Keratinocyte (primary cell): ENCODE measurements around the gene OVCH2. TPM values are rescaled to one million over a fixed set of nuclear protein-coding genes. Genes with fewer than 3 reads are reported as not detected.

Experiments
- DNase-seq: peaks from one replicate; pipeline ENCODE4 v3.0.0-alpha.2; 2011; ENCODE audit warnings: low read depth, missing footprints, low spot score
- FAIRE-seq: peaks from 2 replicates; lab custom pipeline; 2011; peaks lifted over from hg19 to GRCh38; lab: Jason Lieb, UNC
- H2AFZ ChIP-seq: 2 replicates; pipeline ENCODE4 v1.6.0; 2012; ENCODE audit warnings: low read length, control low read depth, inconsistent platforms; ENCODE audit not compliant: control insufficient read depth
- H3K27ac ChIP-seq: 2 replicates; pipeline ENCODE4 v1.5.1; 2011; ENCODE audit warnings: low read length; ENCODE audit not compliant: control insufficient read depth, insufficient read depth
- H3K27me3 ChIP-seq: 3 replicates; pipeline ENCODE4 v1.6.0; 2011; ENCODE audit warnings: low read length; ENCODE audit not compliant: control insufficient read depth, insufficient read depth; ENCODE audit errors: extremely low read depth
- H3K36me3 ChIP-seq, 2 experiments: 2 replicates in 1 of 2; 3 replicates in 1 of 2; pipeline ENCODE4 v1.5.1; 2011; ENCODE audit warnings: low read length in 2 of 2, mild to moderate bottlenecking in 1 of 2; ENCODE audit not compliant: control insufficient read depth in 2 of 2, insufficient read depth in 2 of 2; ENCODE audit errors: extremely low read depth in 1 of 2
- H3K4me1 ChIP-seq: 3 replicates; pipeline ENCODE4 v1.5.1; 2011; ENCODE audit warnings: low read length; ENCODE audit not compliant: control insufficient read depth, insufficient read depth; ENCODE audit errors: extremely low read depth
- H3K4me2 ChIP-seq: 3 replicates; pipeline ENCODE4 v1.6.0; 2011; ENCODE audit warnings: low read depth, low read length; ENCODE audit not compliant: control insufficient read depth, insufficient read depth; ENCODE audit errors: extremely low read depth
- H3K4me3 ChIP-seq, 3 experiments: fragments of 200-600 bp in 1 of 3; sonication (generic) in 1 of 3; 2 replicates in 2 of 3; 3 replicates in 1 of 3; pipeline ENCODE4 v1.5.1; 2011 to 2016; ENCODE audit warnings: low read length in 3 of 3, mild to moderate bottlenecking in 3 of 3, control low read depth in 2 of 3, inconsistent platforms in 1 of 3, low read depth in 1 of 3, mixed read lengths in 1 of 3, mixed run types in 1 of 3, moderate library complexity in 1 of 3; ENCODE audit not compliant: control insufficient read depth in 2 of 3, insufficient read depth in 2 of 3; ENCODE audit errors: extremely low read depth in 1 of 3
- H3K79me2 ChIP-seq: 2 replicates; pipeline ENCODE4 v1.6.0; 2012; ENCODE audit warnings: low read length; ENCODE audit not compliant: control insufficient read depth, insufficient read depth
- H3K9ac ChIP-seq: 3 replicates; pipeline ENCODE4 v1.6.0; 2011; ENCODE audit warnings: low read length; ENCODE audit not compliant: control insufficient read depth, insufficient read depth; ENCODE audit errors: extremely low read depth
- H3K9me1 ChIP-seq: 3 replicates; pipeline ENCODE4 v1.6.0; 2011; ENCODE audit warnings: low read length; ENCODE audit not compliant: control insufficient read depth, insufficient read depth; ENCODE audit errors: extremely low read depth
- H3K9me3 ChIP-seq: 2 replicates; pipeline ENCODE4 v1.5.1; 2012; ENCODE audit warnings: low read depth, low read length; ENCODE audit not compliant: control insufficient read depth
- H4K20me1 ChIP-seq: 3 replicates; pipeline ENCODE4 v1.6.0; 2011; ENCODE audit warnings: low read length; ENCODE audit not compliant: control insufficient read depth, insufficient read depth; ENCODE audit errors: extremely low read depth
- EZH2 ChIP-seq: IDR thresholded peaks from one replicate; pipeline ENCODE4 v1.6.1; 2012; ENCODE audit warnings: inconsistent platforms, mild to moderate bottlenecking, low read length, moderate library complexity
- dilution Hi-C: fragments of 300-500 bp; cut with MboI; formaldehyde crosslinking; loops from one replicate; pipeline ENCODE4 v1.7.0; 2020; ENCODE audit warnings: low sequenced_read_pairs; ENCODE audit not compliant: extremely low pct_ligation_motif_present
- polyA plus RNA-seq, 5 experiments: library from polyadenylated mRNA; depleted of rRNA in 3 of 5; stranded (reverse) in 3 of 5; stranded (forward) in 1 of 5; unstranded in 1 of 5; fragments of >200 nt; gene quantifications; 1 replicate in 1 of 5; 2 replicates in 3 of 5; 3 replicates in 1 of 5; pipeline versions ENCODE4 v1.2.1 to v1.2.3, GENCODE V29; 2011 to 2012; ENCODE audit warnings: missing spikeins in 2 of 5, low read depth in 1 of 5, low replicate concordance in 1 of 5
- TF ChIP-seq, protein P1 (sequence below), 3 experiments: IDR thresholded peaks in 1 of 3; conservative IDR thresholded peaks in 1 of 3; optimal IDR thresholded peaks in 1 of 3; 2 replicates in 2 of 3; 3 replicates in 1 of 3; pipeline versions ENCODE3 to v1.5.1; 2011; ENCODE audit warnings: low read length in 3 of 3, mild to moderate bottlenecking in 3 of 3, moderate library complexity in 2 of 3, control low read depth in 1 of 3, inconsistent platforms in 1 of 3; ENCODE audit not compliant: insufficient read depth in 2 of 3; ENCODE audit errors: extremely low read depth in 1 of 3

The OVCH2 gene
- polyA plus RNA-seq, 1 donor (not counting 4 experiments of a cell fraction or from before 2014, with no cell fraction given) = 2.8 TPM

DNA sequence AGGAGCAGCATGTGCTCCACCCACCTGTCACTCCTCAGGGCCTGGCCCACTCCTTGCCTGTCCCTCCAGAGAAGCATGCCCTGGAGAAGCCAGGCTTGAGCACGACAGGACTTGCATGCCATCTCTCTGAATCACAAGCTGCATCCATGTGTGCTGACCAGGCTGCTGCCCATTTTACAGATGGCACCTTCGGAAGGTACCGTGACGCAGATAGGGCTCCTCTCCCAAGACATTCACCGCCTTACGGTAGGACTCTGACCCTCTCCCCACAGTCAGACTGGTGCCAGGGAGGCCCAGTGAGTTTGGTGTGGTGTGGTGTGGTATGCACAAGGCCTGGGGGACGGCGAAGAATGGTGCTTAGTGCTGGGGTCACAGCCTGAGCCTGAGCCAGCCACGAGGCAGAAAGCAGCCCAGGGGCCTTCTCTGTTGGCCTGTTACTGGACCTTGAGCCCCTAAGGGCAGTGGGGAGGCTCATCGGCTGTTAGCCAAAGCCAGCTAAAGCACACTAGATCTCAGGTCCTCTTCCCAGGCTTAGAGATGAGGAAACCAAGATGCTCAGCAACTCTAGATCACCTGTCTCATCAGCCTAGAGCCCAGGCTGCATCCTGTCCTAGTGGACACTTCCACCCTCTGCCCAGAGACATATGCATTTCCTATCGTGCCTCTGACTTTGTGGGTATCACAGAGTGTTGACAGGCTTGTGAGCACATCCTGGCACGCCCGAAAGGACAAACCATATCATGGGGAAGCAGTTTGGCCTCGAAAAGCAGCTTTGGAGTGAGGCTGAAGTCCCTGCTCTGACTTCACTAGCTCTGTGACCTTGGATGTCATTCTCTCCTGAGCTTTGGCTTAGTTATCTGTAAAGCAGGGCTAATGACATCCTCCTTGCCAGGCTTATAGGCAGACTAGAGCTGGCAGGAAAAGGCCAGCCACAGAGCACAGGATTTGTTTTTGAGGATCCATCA, 50.7 kb downstream of the OVCH2 start:
- Histone ChIP-seq H3K4me2 (no peak overlapping the region), H3K9ac (no peak overlapping the region), H3K27ac (no peak overlapping the region), H3K27me3 (no peaks in the 10 kb centered on the region), H3K36me3 (peaks cover 0 to 9% of the 10 kb centered on the region in 2 experiments), H4K20me1 (no peaks in the 10 kb centered on the region), H3K4me1 (no peaks in the 10 kb centered on the region), H3K4me3 (no peak overlapping the region), H2AFZ (no peak overlapping the region), H3K9me3 (no peaks in the 10 kb centered on the region), H3K9me1 (no peaks in the 10 kb centered on the region), H3K79me2 (no peaks in the 10 kb centered on the region)
- dilution Hi-C loops = no loop called here
- no peak for FAIRE-seq
- no peak for DNase-seq
- TF ChIP-seq EZH2 = no peak
- TF ChIP-seq, protein P1, sequence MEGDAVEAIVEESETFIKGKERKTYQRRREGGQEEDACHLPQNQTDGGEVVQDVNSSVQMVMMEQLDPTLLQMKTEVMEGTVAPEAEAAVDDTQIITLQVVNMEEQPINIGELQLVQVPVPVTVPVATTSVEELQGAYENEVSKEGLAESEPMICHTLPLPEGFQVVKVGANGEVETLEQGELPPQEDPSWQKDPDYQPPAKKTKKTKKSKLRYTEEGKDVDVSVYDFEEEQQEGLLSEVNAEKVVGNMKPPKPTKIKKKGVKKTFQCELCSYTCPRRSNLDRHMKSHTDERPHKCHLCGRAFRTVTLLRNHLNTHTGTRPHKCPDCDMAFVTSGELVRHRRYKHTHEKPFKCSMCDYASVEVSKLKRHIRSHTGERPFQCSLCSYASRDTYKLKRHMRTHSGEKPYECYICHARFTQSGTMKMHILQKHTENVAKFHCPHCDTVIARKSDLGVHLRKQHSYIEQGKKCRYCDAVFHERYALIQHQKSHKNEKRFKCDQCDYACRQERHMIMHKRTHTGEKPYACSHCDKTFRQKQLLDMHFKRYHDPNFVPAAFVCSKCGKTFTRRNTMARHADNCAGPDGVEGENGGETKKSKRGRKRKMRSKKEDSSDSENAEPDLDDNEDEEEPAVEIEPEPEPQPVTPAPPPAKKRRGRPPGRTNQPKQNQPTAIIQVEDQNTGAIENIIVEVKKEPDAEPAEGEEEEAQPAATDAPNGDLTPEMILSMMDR (optimal IDR thresholded peaks at IDR 0.05 in 1 of 3, IDR thresholded peaks at IDR 0.05 in 1 of 3, conservative IDR thresholded peaks at IDR 0.05 in 1 of 3; ENCODE audit: extremely low read depth in 1 of 3, insufficient read depth in 2 of 3, low read length in 3 of 3) = no peak

DNA sequence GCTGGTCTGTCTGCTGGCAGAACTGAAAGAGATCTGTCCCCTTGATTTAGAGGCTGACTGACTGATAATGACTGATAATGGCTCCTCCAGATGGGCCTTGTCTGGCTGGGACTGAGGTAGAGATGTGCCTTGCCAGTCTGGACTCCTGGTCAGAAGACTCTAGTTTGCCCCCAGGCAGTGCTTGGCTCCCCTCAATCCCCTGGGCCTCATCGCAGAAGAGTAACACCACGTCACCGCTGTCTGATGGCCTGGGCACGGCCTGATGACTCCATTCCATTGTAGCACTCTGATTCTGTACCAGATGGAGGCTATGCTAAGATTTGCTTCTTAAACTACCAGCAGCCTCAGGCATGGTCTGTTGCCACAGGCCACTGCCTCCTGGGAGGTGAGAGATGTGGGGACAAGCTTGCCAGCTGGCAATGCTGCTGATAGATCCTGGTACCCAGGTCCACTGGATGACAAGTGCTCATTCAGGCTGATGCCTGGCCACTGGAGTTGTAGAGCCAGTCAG, 52.0 kb downstream of the OVCH2 start:
- Histone ChIP-seq H3K27me3 (no peaks in the 10 kb centered on the region), H3K9ac (no peak overlapping the region), H3K9me3 (no peaks in the 10 kb centered on the region), H3K4me1 (no peaks in the 10 kb centered on the region), H4K20me1 (no peaks in the 10 kb centered on the region), H3K4me3 (no peak overlapping the region), H3K27ac (no peak overlapping the region), H3K36me3 (peaks cover 0 to 11% of the 10 kb centered on the region in 2 experiments), H3K4me2 (no peak overlapping the region), H3K79me2 (no peaks in the 10 kb centered on the region), H2AFZ (no peak overlapping the region), H3K9me1 (no peaks in the 10 kb centered on the region)
- no peak for FAIRE-seq
- no peak for TF ChIP-seq EZH2
- TF ChIP-seq, protein P1 (optimal IDR thresholded peaks at IDR 0.05 in 1 of 3, IDR thresholded peaks at IDR 0.05 in 1 of 3, conservative IDR thresholded peaks at IDR 0.05 in 1 of 3; ENCODE audit: extremely low read depth in 1 of 3, insufficient read depth in 2 of 3, low read length in 3 of 3) = no peak
- no peak for DNase-seq
- dilution Hi-C loops = no loop called here
